Ishikawa (cell line): ENCODE data around the gene ENOX2.

Experiments
- CEBPB ChIP-seq: IDR thresholded peaks from 2 replicates; pipeline ENCODE4 v1.6.1; 2012
- CREB1 ChIP-seq: IDR thresholded peaks from 2 replicates; pipeline ENCODE4 v1.6.1; 2012; ENCODE audit warnings: low read depth
- EGR1 ChIP-seq: IDR thresholded peaks from 2 replicates; pipeline ENCODE4 v1.6.1; 2012
- EP300 ChIP-seq: IDR thresholded peaks from 2 replicates; pipeline ENCODE4 v1.6.1; 2012; ENCODE audit warnings: borderline replicate concordance
- FOXM1 ChIP-seq: IDR thresholded peaks from 2 replicates; pipeline ENCODE4 v1.6.1; 2012; ENCODE audit warnings: low read depth, borderline replicate concordance
- MAX ChIP-seq: IDR thresholded peaks from 2 replicates; pipeline ENCODE4 v1.6.1; 2012
- RAD21 ChIP-seq: IDR thresholded peaks from 2 replicates; pipeline ENCODE4 v1.6.1; 2012; ENCODE audit warnings: low read depth
- REST ChIP-seq: IDR thresholded peaks from 2 replicates; pipeline ENCODE4 v1.6.1; 2012; ENCODE audit warnings: low read depth, mild to moderate bottlenecking
- TAF1 ChIP-seq: IDR thresholded peaks from 2 replicates; pipeline ENCODE4 v1.6.1; 2012; ENCODE audit warnings: low read depth, mild to moderate bottlenecking
- TCF12 ChIP-seq: IDR thresholded peaks from 2 replicates; pipeline ENCODE4 v1.6.1; 2012; ENCODE audit warnings: low read depth
- TEAD4 ChIP-seq: IDR thresholded peaks from 2 replicates; pipeline ENCODE4 v1.6.1; 2012
- USF1 ChIP-seq: IDR thresholded peaks from 2 replicates; pipeline ENCODE4 v1.6.1; 2012
- YY1 ChIP-seq: IDR thresholded peaks from 2 replicates; pipeline ENCODE4 v1.6.1; 2012; ENCODE audit warnings: low read depth
- ZBTB7A ChIP-seq: IDR thresholded peaks from 2 replicates; pipeline ENCODE4 v1.6.1; 2012; ENCODE audit warnings: low read depth

GRCh38 chrX:130827648-130828047, 75.4 kb downstream of the ENOX2 start:
- TF ChIP-seq EGR1 (no peak), MAX (no peak), ZBTB7A (no peak), EP300 (no peak), REST (no peak), TEAD4 (no peak), YY1 (no peak), CREB1 (no peak), FOXM1 (no peak), RAD21 (no peak), TAF1 (no peak), CEBPB (no peak), TCF12 (no peak), USF1 (no peak)
